ENCODE measurements around the gene TSPAN18.

- TF ChIP-seq POLR2AphosphoS5 (IDR thresholded peaks at IDR 0.05) (no peak), CTCF (IDR thresholded peaks at IDR 0.05) (no peak), POLR2A (IDR thresholded peaks at IDR 0.05) (no peak)
Measured at GRCh38 chr11:44885919-44886789, 159.4 kb downstream of the TSPAN18 start.

All from stomach (tissue), 4 donors.